NCI-H526 (cell line): Measurements from ENCODE around the gene MIA2.
"Not testable (repeated sequence)": the region's sequence is repeated elsewhere in the genome, so short reads cannot be mapped to it uniquely, and the experiment has no call there.

Source experiments
- DNase-seq, 2 experiments: peaks; one replicate each; lab custom pipeline; 2025; lab: John Stamatoyannopoulos, UW

Gene MIA2

GRCh38 chr14:39231751-39232553 is 1.8 kb upstream of the MIA2 start:
- peak in 1 of 2 experiments; percentile 46 for DNase-seq

- DNase-seq = no peak
Measured at GRCh38 chr14:39232554-39233415, 930 bp upstream of the MIA2 start.

GRCh38 chr14:39234986-39235385 is 1.3 kb downstream of the MIA2 start:
- DNase-seq = not testable (repeated sequence)

- not testable (repeated sequence) for DNase-seq
Measured at GRCh38 chr14:39235466-39235865, 1.8 kb downstream of the MIA2 start.

DNA sequence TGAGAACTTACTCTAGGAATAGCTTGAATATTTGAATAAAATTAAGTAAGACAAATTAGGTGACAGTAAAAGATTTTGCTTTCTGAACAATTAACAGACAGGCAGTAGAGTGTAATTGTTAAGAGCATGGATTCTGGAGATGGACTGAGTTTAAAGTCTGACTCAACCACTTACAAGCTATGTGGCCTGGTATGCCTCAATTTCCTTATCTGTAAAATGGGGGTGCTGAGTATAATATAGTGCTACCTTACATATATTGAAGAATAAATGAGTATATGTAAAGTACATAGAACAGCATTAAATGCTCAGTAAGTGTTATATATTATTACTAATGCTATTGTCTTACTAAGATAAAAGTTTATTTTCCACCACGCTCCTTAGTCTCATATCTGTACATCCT is 7.1 kb downstream of the MIA2 start:
- no peak for DNase-seq

GRCh38 chr14:39241637-39242036 is 7.9 kb downstream of the MIA2 start:
- no peak for DNase-seq

GRCh38 chr14:39243831-39244230 is 10.1 kb downstream of the MIA2 start:
- no peak for DNase-seq

- DNase-seq = no peak
Measured at GRCh38 chr14:39246618-39247017, 12.9 kb downstream of the MIA2 start.

- DNase-seq = no peak
Measured at GRCh38 chr14:39247256-39247655, 13.5 kb downstream of the MIA2 start.

GRCh38 chr14:39251547-39251946 is 17.8 kb downstream of the MIA2 start:
- DNase-seq = no peak

GRCh38 chr14:39257388-39257787 is 23.7 kb downstream of the MIA2 start:
- DNase-seq = not testable (repeated sequence)

GRCh38 chr14:39258782-39259545 is 25.2 kb downstream of the MIA2 start:
- DNase-seq = no peak

DNA sequence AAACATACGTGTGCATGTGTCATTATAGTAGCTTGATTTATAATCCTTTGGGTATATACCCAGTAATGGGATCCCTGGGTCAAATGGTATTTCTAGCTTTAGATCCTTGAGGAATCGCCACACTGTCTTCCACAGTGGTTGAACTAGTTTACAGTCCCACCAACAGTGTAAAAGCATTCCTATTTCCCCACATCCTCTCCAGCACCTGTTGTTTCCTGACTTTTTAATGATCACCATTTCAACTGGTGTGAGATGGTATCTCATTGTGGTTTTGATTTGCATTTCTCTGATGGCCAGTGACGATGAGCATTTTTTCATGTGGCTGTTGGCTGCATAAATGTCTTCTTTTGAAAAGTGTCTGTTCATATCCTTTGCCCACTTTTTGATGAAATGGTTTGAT is 26.4 kb downstream of the MIA2 start:
- DNase-seq = not testable (repeated sequence)

- not testable (repeated sequence) for DNase-seq
Measured at GRCh38 chr14:39262214-39262613, 28.5 kb downstream of the MIA2 start.

DNA sequence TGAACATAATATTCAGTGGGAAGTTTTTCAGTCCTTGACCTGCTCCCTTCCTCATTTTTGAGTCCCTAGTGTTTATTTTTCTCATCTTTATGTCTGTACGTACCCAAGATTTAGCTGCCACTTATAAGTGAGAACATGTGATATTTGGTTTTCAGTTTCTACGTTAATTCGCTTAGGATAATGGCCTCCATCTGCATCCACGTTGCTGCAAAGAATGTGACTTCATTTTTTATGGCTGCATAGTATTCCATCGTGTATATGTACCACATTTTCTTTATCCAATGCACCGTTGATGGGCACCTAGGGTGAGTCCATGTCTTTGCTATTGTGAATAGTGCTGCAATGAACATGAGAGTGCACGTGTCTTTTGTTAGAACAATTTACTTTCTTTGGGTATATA is 30.3 kb downstream of the MIA2 start:
- DNase-seq = no peak

DNA sequence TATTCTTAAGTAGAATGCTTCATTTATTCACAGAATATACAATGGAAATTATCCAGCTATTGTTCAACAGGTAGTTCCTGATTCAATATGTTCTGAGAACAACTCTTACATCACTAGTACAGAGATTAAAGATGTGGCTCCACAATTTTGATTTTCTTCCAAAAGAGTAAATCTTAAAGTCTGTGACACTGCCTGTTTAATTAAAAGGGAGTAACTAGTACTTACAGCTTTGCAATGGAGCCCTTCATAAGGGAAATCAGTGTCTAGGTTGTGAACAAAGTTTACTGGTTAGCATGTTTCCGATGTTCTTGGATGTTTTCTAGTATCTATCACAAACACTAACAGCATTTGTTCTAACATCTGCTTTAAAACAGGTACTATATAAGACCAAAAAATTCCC is 30.8 kb downstream of the MIA2 start:
- no peak for DNase-seq

DNA sequence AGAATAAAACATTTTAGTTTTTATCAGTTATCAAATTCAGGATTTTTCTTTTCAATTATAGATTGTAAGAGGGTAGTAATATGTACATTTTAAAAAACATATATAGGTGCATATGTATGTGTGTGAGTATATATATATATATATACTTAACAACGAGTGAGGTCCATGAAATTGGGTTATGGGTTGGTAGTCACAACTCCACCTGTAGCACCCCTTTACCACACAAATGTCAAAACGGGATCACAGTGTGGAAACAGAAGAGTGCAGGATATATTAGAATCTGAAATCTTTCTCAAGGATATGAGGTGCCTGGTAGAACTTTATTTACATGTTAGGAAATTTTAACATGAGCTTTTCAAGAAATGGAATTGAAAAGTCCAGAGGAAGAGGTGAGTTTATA is 31.3 kb downstream of the MIA2 start:
- peak in 1 of 2 experiments; percentile 43 for DNase-seq

- DNase-seq = no peak
Measured at GRCh38 chr14:39265806-39266524, 32.2 kb downstream of the MIA2 start.

DNA sequence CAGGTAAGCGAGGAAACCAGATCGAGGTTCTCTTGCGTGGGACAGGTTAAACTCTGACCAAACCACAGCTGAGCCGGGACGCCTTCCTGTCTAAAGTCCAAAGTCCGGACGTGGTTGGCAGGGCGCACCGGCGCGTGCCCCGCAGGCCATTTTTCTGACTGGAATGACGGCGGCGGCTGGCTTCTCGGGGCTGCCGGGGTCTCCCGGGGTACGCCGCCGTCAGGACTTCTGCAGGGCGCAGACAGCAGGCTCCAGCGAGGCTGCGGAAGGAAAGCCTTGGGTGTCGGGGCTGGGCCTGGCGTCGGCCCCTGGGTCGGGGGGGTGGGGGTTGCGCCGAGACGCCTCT is 32.8 kb downstream of the MIA2 start:
- DNase-seq = peak; percentile 53 to 86

DNA sequence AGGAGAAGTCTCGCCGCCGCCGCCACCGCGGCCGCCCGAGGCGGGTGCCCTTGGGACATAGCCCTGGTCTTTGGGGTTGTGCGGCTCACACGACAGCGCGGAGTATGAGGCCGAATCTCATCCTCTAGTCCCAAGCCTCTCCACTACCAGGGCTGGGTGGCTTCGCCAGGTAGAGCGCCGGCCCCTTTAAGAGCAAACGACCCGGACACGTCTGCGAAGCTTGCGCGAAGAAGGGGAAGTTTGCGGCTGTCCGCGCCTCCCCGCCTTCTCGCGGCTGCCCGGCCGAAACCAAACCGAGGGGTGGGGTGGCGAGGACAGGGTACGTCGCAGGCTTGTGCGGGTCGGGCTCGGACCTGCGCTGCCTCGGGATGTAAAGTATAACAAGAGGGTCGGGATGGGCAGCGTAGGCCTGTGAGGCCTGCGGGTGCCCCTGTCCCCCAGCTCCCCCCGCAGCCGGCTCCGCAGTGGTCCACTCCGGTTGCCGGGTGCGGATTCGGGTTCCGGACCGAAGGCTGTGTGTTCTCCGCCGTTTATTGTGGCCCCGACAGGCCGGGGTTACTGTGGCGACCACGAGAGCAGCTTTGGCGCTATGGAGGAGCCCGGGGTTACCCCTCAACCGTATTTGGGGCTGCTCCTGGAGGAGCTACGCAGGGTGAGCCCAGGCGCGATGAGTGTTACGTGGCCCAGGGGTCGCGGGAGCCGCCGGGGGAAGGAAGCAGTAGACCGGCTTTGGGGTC is 33.3 kb downstream of the MIA2 start:
- DNase-seq = peak; percentile 82 to 95

GRCh38 chr14:39267608-39268005 is 33.9 kb downstream of the MIA2 start:
- peak in 1 of 2 experiments; percentile 20 for DNase-seq
